ENCODE measurements around the gene HTR5A.

DNA sequence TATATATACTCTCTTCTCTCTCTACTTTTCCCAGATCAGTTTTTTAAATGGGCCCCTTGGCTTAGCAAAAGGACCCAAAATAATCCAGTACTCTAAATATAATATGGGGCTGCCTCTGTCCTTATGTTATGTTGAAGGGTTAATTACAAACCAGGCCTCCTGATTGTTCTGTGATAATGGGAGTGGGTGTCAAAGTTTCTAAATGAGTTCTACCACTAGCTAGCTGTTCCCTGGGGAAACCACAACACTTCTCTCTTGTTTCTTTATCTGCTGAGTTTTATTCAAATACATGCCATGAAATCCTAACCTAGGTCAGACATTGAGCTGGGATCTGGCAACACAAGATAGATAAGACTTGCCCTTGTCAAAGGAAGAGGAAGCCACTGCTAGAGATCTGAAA lies 3.8 kb downstream of the HTR5A start:
- TF ChIP-seq, protein P1, sequence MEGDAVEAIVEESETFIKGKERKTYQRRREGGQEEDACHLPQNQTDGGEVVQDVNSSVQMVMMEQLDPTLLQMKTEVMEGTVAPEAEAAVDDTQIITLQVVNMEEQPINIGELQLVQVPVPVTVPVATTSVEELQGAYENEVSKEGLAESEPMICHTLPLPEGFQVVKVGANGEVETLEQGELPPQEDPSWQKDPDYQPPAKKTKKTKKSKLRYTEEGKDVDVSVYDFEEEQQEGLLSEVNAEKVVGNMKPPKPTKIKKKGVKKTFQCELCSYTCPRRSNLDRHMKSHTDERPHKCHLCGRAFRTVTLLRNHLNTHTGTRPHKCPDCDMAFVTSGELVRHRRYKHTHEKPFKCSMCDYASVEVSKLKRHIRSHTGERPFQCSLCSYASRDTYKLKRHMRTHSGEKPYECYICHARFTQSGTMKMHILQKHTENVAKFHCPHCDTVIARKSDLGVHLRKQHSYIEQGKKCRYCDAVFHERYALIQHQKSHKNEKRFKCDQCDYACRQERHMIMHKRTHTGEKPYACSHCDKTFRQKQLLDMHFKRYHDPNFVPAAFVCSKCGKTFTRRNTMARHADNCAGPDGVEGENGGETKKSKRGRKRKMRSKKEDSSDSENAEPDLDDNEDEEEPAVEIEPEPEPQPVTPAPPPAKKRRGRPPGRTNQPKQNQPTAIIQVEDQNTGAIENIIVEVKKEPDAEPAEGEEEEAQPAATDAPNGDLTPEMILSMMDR (IDR thresholded peaks at IDR 0.05): no peak
- TF ChIP-seq EZH2 (IDR thresholded peaks at IDR 0.05; ENCODE audit: borderline replicate concordance, insufficient read depth, low read depth, low read length, poor library complexity, severe bottlenecking): no peak
